ENCODE data around the gene PLEKHG4B. TPM values are rescaled to one million over a fixed set of nuclear protein-coding genes. Genes with fewer than 3 reads are reported as not detected.

Gene PLEKHG4B
- total RNA-seq, 1 experiment from 2014 or later = 0.28 TPM

GRCh38 chr5:184471-184870 is 92.5 kb downstream of the PLEKHG4B start:
- Histone ChIP-seq H3K4me3 (ENCODE audit: low read depth, low read length, poor library complexity, severe bottlenecking) (no peak overlapping the region), H3K4me1 (ENCODE audit: insufficient read depth, low read length, poor library complexity, severe bottlenecking) (peaks cover 3% of the 10 kb centered on the region), H3K9me3 (ENCODE audit: low read depth, low read length, poor library complexity, severe bottlenecking) (no peaks in the 10 kb centered on the region), H3K27ac (ENCODE audit: low read depth, low read length, poor library complexity, severe bottlenecking) (no peak overlapping the region), H3K27me3 (replicated peaks; ENCODE audit: insufficient read depth, low read depth, low read length, poor library complexity) (no peaks in the 10 kb centered on the region), H3K36me3 (ENCODE audit: insufficient read depth, low read length, poor library complexity, severe bottlenecking) (no peaks in the 10 kb centered on the region)
- POLR2A ChIA-PET (ENCODE audit: low non-redundant PET) = no interaction called here
- no peak for TF ChIP-seq EZH2 (IDR thresholded peaks at IDR 0.05; ENCODE audit: borderline replicate concordance, low read depth, low read length, poor library complexity, severe bottlenecking)
- TF ChIP-seq CTCF (conservative IDR thresholded peaks at IDR 0.05; ENCODE audit: low read depth, low read length) = no peak
- CTCF ChIA-PET = no interaction called here
- DNase-seq (ENCODE audit: low spot score) = no peak
- BruUV-seq (replicated peaks) = no TSS peak
- intact Hi-C loops (cut with micrococcal nuclease; ENCODE audit: unreplicated experiment) = no loop called here

DNA sequence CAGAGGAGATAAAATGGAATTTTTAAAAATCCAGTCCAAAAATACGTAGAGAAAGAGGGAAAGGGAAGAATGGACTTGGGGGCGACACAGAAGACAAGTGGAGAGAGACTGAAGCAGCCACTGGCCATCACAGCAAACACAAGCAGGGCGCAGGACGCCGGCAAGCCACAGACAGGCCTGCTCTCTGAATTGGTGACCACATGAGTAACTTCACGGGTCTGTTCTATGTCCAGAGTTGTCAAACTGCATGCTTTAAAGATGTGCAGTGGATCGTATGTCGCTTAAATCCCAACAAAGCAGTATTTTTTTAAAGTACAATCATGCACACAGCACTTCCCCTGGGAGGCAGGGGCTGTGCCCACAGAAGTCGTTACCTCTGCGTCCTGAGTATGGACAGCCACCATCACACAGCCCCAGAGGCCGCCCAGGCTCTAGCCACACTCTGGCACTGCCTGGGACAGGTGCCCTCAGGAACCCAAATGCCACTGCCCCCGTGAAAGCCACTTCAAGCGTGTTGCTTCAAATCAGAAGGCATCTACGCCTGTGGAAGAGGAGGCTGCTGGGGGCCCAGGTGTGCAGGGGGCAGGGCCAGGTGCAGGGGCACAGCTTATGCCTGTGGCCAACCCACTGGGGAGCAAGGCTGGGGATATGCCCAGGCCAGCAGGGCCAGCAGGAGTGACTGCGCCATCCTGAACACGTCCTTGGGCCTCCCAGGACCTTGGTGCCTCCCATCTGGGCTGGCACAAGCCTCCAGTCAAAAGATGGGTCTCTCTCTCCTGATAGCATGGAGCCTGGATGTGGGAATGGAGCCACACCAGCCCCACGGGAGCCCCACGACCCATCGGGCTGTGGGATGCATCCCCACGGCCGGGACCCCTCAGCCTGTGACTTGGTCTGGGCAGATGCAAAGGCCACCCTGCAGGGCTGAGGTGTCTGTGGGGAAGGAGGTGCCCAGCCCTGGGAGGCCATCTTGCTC is 93.4 kb downstream of the PLEKHG4B start:
- H3K4me1 ChIP-seq (ENCODE audit: insufficient read depth, low read length, poor library complexity, severe bottlenecking) = peaks cover 3% of the 10 kb centered on the region
- DNase-seq (ENCODE audit: low spot score) = no peak
- no TSS peak for BruUV-seq (replicated peaks)
- no peak overlapping the region for H3K27ac ChIP-seq (ENCODE audit: low read depth, low read length, poor library complexity, severe bottlenecking)
- ChIA-PET POLR2A (ENCODE audit: low non-redundant PET) (no interaction called here), CTCF (no interaction called here)
- intact Hi-C loops (cut with micrococcal nuclease; ENCODE audit: unreplicated experiment) = no loop called here
- no peaks in the 10 kb centered on the region for H3K36me3 ChIP-seq (ENCODE audit: insufficient read depth, low read length, poor library complexity, severe bottlenecking)
- no peak overlapping the region for H3K4me3 ChIP-seq (ENCODE audit: low read depth, low read length, poor library complexity, severe bottlenecking)
- no peaks in the 10 kb centered on the region for H3K27me3 ChIP-seq (replicated peaks; ENCODE audit: insufficient read depth, low read depth, low read length, poor library complexity)
- H3K9me3 ChIP-seq (ENCODE audit: low read depth, low read length, poor library complexity, severe bottlenecking) = no peaks in the 10 kb centered on the region
- TF ChIP-seq CTCF (conservative IDR thresholded peaks at IDR 0.05; ENCODE audit: low read depth, low read length) = no peak
- TF ChIP-seq EZH2 (IDR thresholded peaks at IDR 0.05; ENCODE audit: borderline replicate concordance, low read depth, low read length, poor library complexity, severe bottlenecking) = no peak

GRCh38 chr5:186091-187041 is 94.4 kb downstream of the PLEKHG4B start:
- intact Hi-C loops (cut with micrococcal nuclease; ENCODE audit: unreplicated experiment) = no loop called here
- CTCF ChIA-PET = no interaction called here
- POLR2A ChIA-PET (ENCODE audit: low non-redundant PET) = no interaction called here

More at GRCh38 chr5:186091-187041, 94.4 kb downstream of the PLEKHG4B start:
- Histone ChIP-seq H3K9me3 (ENCODE audit: low read depth, low read length, poor library complexity, severe bottlenecking) (no peaks in the 10 kb centered on the region), H3K27me3 (replicated peaks; ENCODE audit: insufficient read depth, low read depth, low read length, poor library complexity) (no peaks in the 10 kb centered on the region), H3K36me3 (ENCODE audit: insufficient read depth, low read length, poor library complexity, severe bottlenecking) (no peaks in the 10 kb centered on the region), H3K27ac (ENCODE audit: low read depth, low read length, poor library complexity, severe bottlenecking) (no peak overlapping the region), H3K4me1 (ENCODE audit: insufficient read depth, low read length, poor library complexity, severe bottlenecking) (peaks cover 3% of the 10 kb centered on the region), H3K4me3 (ENCODE audit: low read depth, low read length, poor library complexity, severe bottlenecking) (no peak overlapping the region)
- no peak for DNase-seq (ENCODE audit: low spot score)
- BruUV-seq (replicated peaks) = no TSS peak
- TF ChIP-seq CTCF (conservative IDR thresholded peaks at IDR 0.05; ENCODE audit: low read depth, low read length) (no peak), EZH2 (IDR thresholded peaks at IDR 0.05; ENCODE audit: borderline replicate concordance, low read depth, low read length, poor library complexity, severe bottlenecking) (no peak)

Measured in A673 (cell line).